H1 (cell line): ENCODE measurements around the gene EFCAB6. TPM values are rescaled to one million over a fixed set of nuclear protein-coding genes. Genes with fewer than 3 reads are reported as not detected.

ENCODE experiments used
- CTCF ChIA-PET: fragments of 300-600 bp; sonication (Branson Sonifier 250); formaldehyde crosslinking; loops from one replicate; lab custom pipeline; 2021; ENCODE audit not compliant: partially characterized antibody; lab: Charles Lee
- POLR2A ChIA-PET: fragments of 300-600 bp; sonication (Branson Sonifier 250); formaldehyde crosslinking; loops from one replicate; lab custom pipeline; 2021; ENCODE audit warnings: inconsistent platforms; ENCODE audit not compliant: partially characterized antibody; lab: Charles Lee
- DNase-seq, 2 experiments: peaks; one replicate each; pipeline versions ENCODE4 v3.0.0 to v3.0.0-alpha.2; 2010 to 2022; ENCODE audit warnings: low spot score in 2 of 2, low read depth in 1 of 2, mixed read lengths in 1 of 2
- FAIRE-seq: peaks from 2 replicates; lab custom pipeline; 2011; peaks lifted over from hg19 to GRCh38; lab: Jason Lieb, UNC
- H2AFZ ChIP-seq: 2 replicates; pipeline ENCODE4 v1.8.1; 2012; ENCODE audit warnings: low read length, inconsistent platforms
- H2AK5ac ChIP-seq: 2 replicates; pipeline ENCODE4 v1.6.1; 2013; ENCODE audit warnings: low read depth, low read length
- H2BK120ac ChIP-seq: replicated peaks from 2 replicates; pipeline ENCODE3; 2013; ENCODE audit warnings: low read depth, low read length, inconsistent platforms
- H2BK12ac ChIP-seq: 2 replicates; pipeline ENCODE4 v1.6.1; 2013; ENCODE audit warnings: low read depth, low read length
- H2BK15ac ChIP-seq: 2 replicates; pipeline ENCODE4 v1.6.1; 2013; ENCODE audit warnings: low read length
- H2BK20ac ChIP-seq: 2 replicates; pipeline ENCODE4 v1.6.1; 2013; ENCODE audit warnings: low read length
- H2BK5ac ChIP-seq: 2 replicates; pipeline ENCODE4 v1.6.1; 2013; ENCODE audit warnings: low read depth, low read length
- H3K14ac ChIP-seq: 2 replicates; pipeline ENCODE4 v1.6.1; 2013; ENCODE audit warnings: inconsistent platforms; ENCODE audit not compliant: insufficient read length
- H3K18ac ChIP-seq: 2 replicates; pipeline ENCODE4 v1.6.1; 2013; ENCODE audit warnings: low read length; ENCODE audit errors: extremely low read depth
- H3K23ac ChIP-seq: 2 replicates; pipeline ENCODE4 v1.6.1; 2013; ENCODE audit warnings: inconsistent platforms; ENCODE audit not compliant: insufficient read length
- H3K23me2 ChIP-seq: 2 replicates; pipeline ENCODE4 v1.6.1; 2013; ENCODE audit warnings: low read depth, low read length
- H3K27ac ChIP-seq: 2 replicates; pipeline ENCODE4 v1.6.1; 2011; ENCODE audit warnings: low read depth, low read length, inconsistent platforms
- H3K27me3 ChIP-seq, 4 experiments: replicated peaks in 1 of 4; 1 replicate in 1 of 4; 2 replicates in 3 of 4; pipeline versions ENCODE4 v1.6.1 to v1.8.1; 2011 to 2013; ENCODE audit warnings: low read length in 3 of 4, mild to moderate bottlenecking in 3 of 4, inconsistent platforms in 2 of 4, mixed read lengths in 2 of 4, moderate library complexity in 1 of 4; ENCODE audit not compliant: control insufficient read depth in 3 of 4, insufficient read depth in 3 of 4; ENCODE audit errors: extremely low read depth in 1 of 4
- H3K36me3 ChIP-seq, 4 experiments: 2 replicates each; pipeline versions ENCODE4 v1.6.1 to v1.8.1; 2011 to 2013; ENCODE audit warnings: mild to moderate bottlenecking in 4 of 4, low read length in 3 of 4, moderate library complexity in 2 of 4, control low read depth in 1 of 4, inconsistent platforms in 1 of 4; ENCODE audit not compliant: insufficient read depth in 4 of 4, control insufficient read depth in 2 of 4
- H3K4ac ChIP-seq: replicated peaks from 2 replicates; pipeline ENCODE3; 2013; ENCODE audit warnings: low read length, low read depth, mixed read lengths, inconsistent platforms; ENCODE audit not compliant: insufficient read length
- H3K4me1 ChIP-seq, 4 experiments: replicated peaks in 1 of 4; 1 replicate in 1 of 4; 2 replicates in 3 of 4; pipeline versions ENCODE4 v1.6.1 to v1.8.1; 2011 to 2013; ENCODE audit warnings: low read length in 3 of 4, inconsistent platforms in 2 of 4, mixed read lengths in 1 of 4; ENCODE audit not compliant: insufficient read depth in 4 of 4, control insufficient read depth in 3 of 4
- H3K4me2 ChIP-seq, 2 experiments: 2 replicates each; pipeline versions ENCODE4 v1.6.1 to v1.8.1; 2011 to 2013; ENCODE audit warnings: low read depth in 2 of 2, low read length in 2 of 2, control low read depth in 1 of 2, inconsistent platforms in 1 of 2, mild to moderate bottlenecking in 1 of 2; ENCODE audit not compliant: insufficient read depth in 1 of 2
- H3K4me3 ChIP-seq, 4 experiments: fragments of 200-600, 300-600 bp in 1 of 4; sonication (generic), shearing (Covaris generic), sonication (Bioruptor Twin) in 1 of 4; 2 replicates each; pipeline versions ENCODE4 v1.5.1 to v1.8.1; 2011 to 2016; ENCODE audit warnings: low read length in 4 of 4, low read depth in 3 of 4, control low read depth in 2 of 4, inconsistent platforms in 2 of 4, mild to moderate bottlenecking in 2 of 4, mixed read lengths in 1 of 4, moderate library complexity in 1 of 4; ENCODE audit not compliant: insufficient read depth in 2 of 4; ENCODE audit errors: extremely low read depth in 1 of 4
- H3K56ac ChIP-seq: replicated peaks from 2 replicates; pipeline ENCODE3; 2013; ENCODE audit warnings: low read depth, mild to moderate bottlenecking, mixed read lengths, low read length, inconsistent platforms; ENCODE audit not compliant: insufficient read length
- H3K79me1 ChIP-seq: 2 replicates; pipeline ENCODE4 v1.6.1; 2013; ENCODE audit warnings: low read depth, low read length, control low read depth
- H3K79me2 ChIP-seq, 2 experiments: 2 replicates each; pipeline versions ENCODE4 v1.6.1 to v1.8.1; 2012 to 2013; ENCODE audit warnings: low read length in 2 of 2, mild to moderate bottlenecking in 2 of 2, inconsistent platforms in 1 of 2; ENCODE audit not compliant: insufficient read depth in 2 of 2, control insufficient read depth in 1 of 2
- H3K9ac ChIP-seq, 4 experiments: replicated peaks in 1 of 4; 1 replicate in 1 of 4; 2 replicates in 3 of 4; pipeline versions ENCODE4 v1.6.1 to v1.8.1; 2011 to 2013; ENCODE audit warnings: low read depth in 3 of 4, low read length in 3 of 4, control low read depth in 2 of 4, mild to moderate bottlenecking in 2 of 4, moderate library complexity in 2 of 4, inconsistent platforms in 1 of 4; ENCODE audit errors: extremely low read depth in 1 of 4
- H3K9me3 ChIP-seq, 2 experiments: 2 replicates each; pipeline versions ENCODE4 v1.6.1 to v1.8.1; 2012 to 2013; ENCODE audit warnings: mild to moderate bottlenecking in 2 of 2, moderate library complexity in 2 of 2, control low read depth in 1 of 2, inconsistent platforms in 1 of 2, low read depth in 1 of 2, low read length in 1 of 2, mixed read lengths in 1 of 2; ENCODE audit not compliant: insufficient read depth in 2 of 2
- H4K20me1 ChIP-seq, 2 experiments: replicated peaks in 1 of 2; 2 replicates each; pipeline versions ENCODE3 to v1.8.1; 2011 to 2013; ENCODE audit warnings: inconsistent platforms in 2 of 2, low read length in 2 of 2, mild to moderate bottlenecking in 1 of 2; ENCODE audit not compliant: insufficient read depth in 2 of 2, control insufficient read depth in 1 of 2
- H4K5ac ChIP-seq: 2 replicates; pipeline ENCODE4 v1.6.1; 2013; ENCODE audit warnings: low read length, low read depth, mixed read lengths, inconsistent platforms; ENCODE audit not compliant: insufficient read length
- H4K8ac ChIP-seq: 2 replicates; pipeline ENCODE4 v1.8.0; 2013; ENCODE audit warnings: mild to moderate bottlenecking, moderate library complexity, low read length, inconsistent platforms; ENCODE audit not compliant: insufficient read depth; ENCODE audit errors: extremely low read depth
- H4K91ac ChIP-seq: replicated peaks from 2 replicates; pipeline ENCODE3; 2013; ENCODE audit warnings: low read length, mixed read lengths, inconsistent platforms; ENCODE audit not compliant: insufficient read length
- CREB1 ChIP-seq: IDR thresholded peaks from 2 replicates; pipeline ENCODE4 v1.6.1; 2012; ENCODE audit warnings: inconsistent platforms
- FOSL1 ChIP-seq: IDR thresholded peaks from 2 replicates; pipeline ENCODE4 v1.6.1; 2011; ENCODE audit warnings: mild to moderate bottlenecking, low read depth, low read length, moderate library complexity; ENCODE audit not compliant: insufficient read depth
- POLR2AphosphoS5 ChIP-seq: IDR thresholded peaks from 2 replicates; pipeline ENCODE4 v1.6.1; 2011; ENCODE audit warnings: low read depth, low read length
- RFX5 ChIP-seq: IDR thresholded peaks from 2 replicates; pipeline ENCODE4 v1.6.1; 2011; ENCODE audit warnings: low read depth, low read length, improper control_type of control experiment, borderline replicate concordance
- RNF2 ChIP-seq: fragments of 200-900, 300-1000 bp; sonication (generic); IDR thresholded peaks from 2 replicates; pipeline ENCODE4 v1.7.1; 2016; ENCODE audit warnings: borderline replicate concordance, low read depth, mild to moderate bottlenecking, antibody characterized with exemption, low read length; ENCODE audit not compliant: poor library complexity, severe bottlenecking; ENCODE audit errors: missing control alignments
- WGBS, 2 experiments: shearing (Covaris generic) in 1 of 2; methylation state at CpG; one replicate each; pipeline versions ENCODE4 v1.1.6 to v1.1.7; 2013 to 2015; ENCODE audit warnings: low lambda C conversion rate in 2 of 2, mixed read lengths in 2 of 2, inconsistent platforms in 1 of 2, low coverage in 1 of 2, missing lambda C conversion rate in 1 of 2; ENCODE audit not compliant: insufficient replicate concordance in 2 of 2, insufficient coverage in 1 of 2, insufficient read length in 1 of 2; ENCODE audit errors: extremely low coverage in 1 of 2, missing lambda C conversion rate in 1 of 2; 5-methylcytosine and 5-hydroxymethylcytosine counted together
- polyA plus RNA-seq, 7 experiments: library from polyadenylated mRNA; depleted of rRNA in 3 of 7; stranded (reverse) in 5 of 7; unstranded in 2 of 7; fragments of >200 nt in 5 of 7; fragments of 200-250 nt in 2 of 7; gene quantifications; 1 replicate in 5 of 7; 2 replicates in 1 of 7; 4 replicates in 1 of 7; pipeline versions ENCODE4 v1.2.1 to v1.2.3, GENCODE V29; 2011 to 2013; ENCODE audit warnings: missing spikeins in 2 of 7, mixed read lengths in 2 of 7
- total RNA-seq: library from RNA; stranded (reverse); fragmentation: NEBNext Ultra II Directional; extraction: Animal tissue kit (Norgen Biotek cat#: 25700); gene quantifications from 2 replicates; pipeline ENCODE4 v1.2.1, GENCODE V29; 2021
- TF ChIP-seq, protein P1 (sequence below): IDR thresholded peaks from 2 replicates; pipeline ENCODE4 v1.6.1; 2012; ENCODE audit warnings: inconsistent platforms

Gene EFCAB6
- total and polyA plus RNA-seq, 2 of the 8 experiments (the other 6 are each of a cell fraction or from before 2014, with no cell fraction given), result 0.32 to 1.7 TPM

GRCh38 chr22:43844560-43845545, 32.7 kb upstream of the EFCAB6 start:
- Histone ChIP-seq H4K20me1 (peaks cover 22 to 35% of the 10 kb centered on the region in 2 experiments), H2AFZ (no peak overlapping the region), H3K23me2 (no peaks in the 10 kb centered on the region), H2BK5ac (peak overlapping the region; percentile 75), H3K9ac (no peak overlapping the region), H3K4ac (no peak overlapping the region), H4K91ac (no peak overlapping the region), H3K14ac (no peak overlapping the region), H2BK15ac (0 out of 2 replicates have a peak overlapping the region, but pooled peaks have one; percentile 5), H3K4me2 (no peak overlapping the region), H2BK12ac (no peak overlapping the region; the same call in 1 of the 2 replicates), H2BK20ac (no peak overlapping the region), H4K8ac (no peak overlapping the region; the same call in 1 of the 2 replicates), H3K56ac (no peak overlapping the region), H4K5ac (no peak overlapping the region), H2BK120ac (no peak overlapping the region), H3K18ac (no peak overlapping the region), H3K23ac (no peak overlapping the region), H3K27me3 (no peaks in the 10 kb centered on the region), H3K4me3 (no peak overlapping the region), H2AK5ac (no peak overlapping the region), H3K4me1 (peaks cover 0 to 19% (median 2%) of the 10 kb centered on the region in 4 experiments; a peak in 4 of 7 replicates), H3K79me1 (peaks cover 39% of the 10 kb centered on the region), H3K36me3 (no peaks in the 10 kb centered on the region), H3K9me3 (no peaks in the 10 kb centered on the region), H3K79me2 (peaks cover 0 to 62% of the 10 kb centered on the region in 2 experiments; a peak in 3 of 4 replicates), H3K27ac (no peak overlapping the region)
- CTCF ChIA-PET, result interaction anchor here (0.9 to 2.4 kb wide), 11 partner anchors 9 to 48 kb away, joined by 3 to 7 read pairs (median 4); no protein-coding TSS in a partner anchor
- POLR2A ChIA-PET, result interaction anchor here (1.1 to 3.4 kb wide), 4 partner anchors 11 to 22 kb away, joined by 3 to 12 read pairs (median 6); no protein-coding TSS in a partner anchor
- TF ChIP-seq FOSL1 (no peak), CREB1 (no peak), RNF2 (no peak), RFX5 (no peak), POLR2AphosphoS5 (no peak)
- TF ChIP-seq, protein P1, sequence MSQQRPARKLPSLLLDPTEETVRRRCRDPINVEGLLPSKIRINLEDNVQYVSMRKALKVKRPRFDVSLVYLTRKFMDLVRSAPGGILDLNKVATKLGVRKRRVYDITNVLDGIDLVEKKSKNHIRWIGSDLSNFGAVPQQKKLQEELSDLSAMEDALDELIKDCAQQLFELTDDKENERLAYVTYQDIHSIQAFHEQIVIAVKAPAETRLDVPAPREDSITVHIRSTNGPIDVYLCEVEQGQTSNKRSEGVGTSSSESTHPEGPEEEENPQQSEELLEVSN, result no peak
- 83% methylated on average over 30 of the region's 31 CpGs; no CpG with 5 or more reads in 1 of the 2 experiments for WGBS, 2 experiments
- FAIRE-seq, result no peak
- DNase-seq, result no peak
